Hepatocyte (in vitro differentiated cells): ENCODE results near the gene XCL1. TPM values are rescaled to one million over a fixed set of nuclear protein-coding genes. Genes with fewer than 3 reads are reported as not detected.
"Not testable (repeated sequence)": the region's sequence is repeated elsewhere in the genome, so short reads cannot be mapped to it uniquely, and the experiment has no call there.

Experiments
- DNase-seq: peaks from one replicate; pipeline ENCODE4 v3.0.0-alpha.2; 2016; ENCODE audit warnings: low spot score
- H2AFZ ChIP-seq: fragments of 200-600 bp; sonication (generic); 2 replicates; pipeline ENCODE4 v1.6.0; 2016; ENCODE audit warnings: antibody characterized with exemption, mild to moderate bottlenecking
- H3K27ac ChIP-seq: fragments of 200-600 bp; sonication (generic); 2 replicates; pipeline ENCODE4 v1.5.1; 2016; ENCODE audit warnings: mild to moderate bottlenecking
- H3K27me3 ChIP-seq: fragments of 200-600 bp; sonication (generic); 2 replicates; pipeline ENCODE4 v1.6.1; 2016
- H3K36me3 ChIP-seq: fragments of 200-600 bp; sonication (generic); replicated peaks from 2 replicates; pipeline ENCODE4 v1.5.1; 2016; ENCODE audit warnings: low read depth; ENCODE audit not compliant: insufficient read depth
- H3K4me1 ChIP-seq: fragments of 200-600 bp; sonication (generic); 2 replicates; pipeline ENCODE4 v1.5.1; 2016; ENCODE audit warnings: mild to moderate bottlenecking, moderate library complexity; ENCODE audit not compliant: insufficient read depth
- H3K4me2 ChIP-seq: fragments of 200-600 bp; sonication (generic); 2 replicates; pipeline ENCODE4 v1.6.0; 2016
- H3K4me3 ChIP-seq: fragments of 200-600 bp; sonication (generic); 2 replicates; pipeline ENCODE4 v1.5.1; 2016; ENCODE audit warnings: mild to moderate bottlenecking
- H3K79me2 ChIP-seq: fragments of 200-600 bp; sonication (generic); 2 replicates; pipeline ENCODE4 v1.6.0; 2017; ENCODE audit warnings: mild to moderate bottlenecking
- H3K9me2 ChIP-seq: fragments of 200-600 bp; sonication (generic); replicated peaks from 2 replicates; pipeline ENCODE4 v1.6.0; 2017; ENCODE audit warnings: mild to moderate bottlenecking; ENCODE audit not compliant: insufficient read depth
- H3K9me3 ChIP-seq: fragments of 200-600 bp; sonication (generic); 2 replicates; pipeline ENCODE4 v1.5.1; 2016; ENCODE audit warnings: low read depth, mild to moderate bottlenecking
- H4K20me1 ChIP-seq: fragments of 200-600 bp; sonication (generic); 2 replicates; pipeline ENCODE4 v1.6.0; 2016; ENCODE audit warnings: mild to moderate bottlenecking; ENCODE audit not compliant: insufficient read depth, poor library complexity, severe bottlenecking
- EZH2 ChIP-seq: fragments of 200-600 bp; sonication (generic); IDR thresholded peaks from 2 replicates; pipeline ENCODE4 v1.6.1; 2016; ENCODE audit warnings: antibody characterized with exemption, mild to moderate bottlenecking, borderline replicate concordance
- EZH2phosphoT487 ChIP-seq: fragments of 200-600 bp; sonication (generic); IDR thresholded peaks from one replicate; pipeline ENCODE4 v1.6.1; 2018; ENCODE audit warnings: antibody characterized with exemption, mild to moderate bottlenecking, low read depth, moderate library complexity; ENCODE audit not compliant: unreplicated experiment, severe bottlenecking
- WGBS: methylation state at CpG from one replicate; pipeline ENCODE4 v1.1.6; 2016; ENCODE audit warnings: low lambda C conversion rate; ENCODE audit errors: missing lambda C conversion rate; 5-methylcytosine and 5-hydroxymethylcytosine counted together
- polyA plus RNA-seq: library from polyadenylated mRNA; unstranded; fragments of >200 nt; fragmentation: Nextera tagmentation; extraction: Ambion mirVana; gene quantifications from 2 replicates; pipeline ENCODE4 v1.2.1, GENCODE V29; 2016
- total RNA-seq: library from RNA; depleted of rRNA; stranded (reverse); fragments of >200 nt; gene quantifications from 2 replicates; pipeline ENCODE4 v1.2.3, GENCODE V29; 2014
- TF ChIP-seq, protein P1 (sequence below): fragments of 200-600 bp; sonication (generic); IDR thresholded peaks from 2 replicates; pipeline ENCODE4 v1.5.1; 2016; ENCODE audit warnings: antibody characterized with exemption, mild to moderate bottlenecking; ENCODE audit not compliant: poor library complexity

The XCL1 gene, protein sequence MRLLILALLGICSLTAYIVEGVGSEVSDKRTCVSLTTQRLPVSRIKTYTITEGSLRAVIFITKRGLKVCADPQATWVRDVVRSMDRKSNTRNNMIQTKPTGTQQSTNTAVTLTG
- total RNA-seq (0.23 TPM in 1 of 2 replicates, not detected in the other), polyA plus RNA-seq (0.24 and 0.89 TPM in 2 replicates)

DNA sequence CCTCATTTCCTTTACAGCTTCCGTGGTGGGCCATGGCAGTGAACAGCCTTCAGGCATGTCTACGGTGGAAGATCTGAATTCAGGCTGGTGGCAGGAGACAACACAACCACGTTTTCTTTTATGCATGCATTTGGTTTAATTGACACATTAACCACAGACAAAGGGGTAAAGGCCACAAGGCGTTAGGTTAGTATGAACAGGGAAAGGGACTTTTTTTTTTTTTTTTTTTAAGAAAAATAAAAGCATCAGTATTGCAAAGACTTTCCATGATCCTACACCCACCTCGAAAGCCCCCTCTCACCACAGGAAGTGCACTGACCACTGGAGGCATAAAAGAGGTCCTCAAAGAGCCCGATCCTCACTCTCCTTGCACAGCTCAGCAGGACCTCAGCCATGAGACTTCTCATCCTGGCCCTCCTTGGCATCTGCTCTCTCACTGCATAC, at the start of gene XCL1:
TSS of gene XCL1 (plus strand) at position 361 of the 444 bp plus-strand sequence. CDS start at position 394, 33 bp downstream.
- H3K4me3 ChIP-seq, H2AFZ ChIP-seq, H3K4me2 ChIP-seq, H3K9me2 ChIP-seq, H3K4me1 ChIP-seq, H3K27ac ChIP-seq, H3K9me3 ChIP-seq, DNase-seq, H4K20me1 ChIP-seq, H3K79me2 ChIP-seq, H3K36me3 ChIP-seq, H3K27me3 ChIP-seq: not testable (repeated sequence)
- WGBS: 91% methylated on average over 5 of the region's 6 CpGs

DNA sequence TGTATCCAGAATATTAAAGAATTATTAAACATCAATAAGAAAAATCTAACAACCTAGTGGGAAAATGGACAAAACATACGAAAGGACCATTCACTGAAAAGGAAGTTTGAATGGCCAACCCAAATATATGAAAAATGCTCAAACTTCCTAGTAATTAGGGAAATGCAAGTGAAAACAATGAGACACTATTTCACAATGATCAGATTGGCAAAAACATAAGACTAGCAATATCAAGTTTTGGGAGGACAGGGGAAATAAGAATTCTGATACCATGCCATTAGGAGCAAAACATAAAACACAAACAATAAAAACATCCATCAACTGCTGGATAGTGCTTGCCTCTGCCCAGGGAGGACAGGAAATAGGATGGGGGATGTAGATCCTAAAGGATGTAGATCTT, 46.9 kb upstream of the XCL1 start:
- 93% methylated on average over 1 of the region's 1 CpG for WGBS
- no peak for DNase-seq
- Histone ChIP-seq H3K79me2 (no peaks in the 10 kb centered on the region), H3K36me3 (no peaks in the 10 kb centered on the region), H3K9me2 (no peaks in the 10 kb centered on the region), H3K4me3 (no peak overlapping the region), H3K9me3 (no peaks in the 10 kb centered on the region), H3K27ac (no peak overlapping the region), H4K20me1 (no peaks in the 10 kb centered on the region), H3K4me1 (no peaks in the 10 kb centered on the region), H3K27me3 (no peaks in the 10 kb centered on the region), H2AFZ (no peak overlapping the region), H3K4me2 (no peak overlapping the region)
- TF ChIP-seq, protein P1, sequence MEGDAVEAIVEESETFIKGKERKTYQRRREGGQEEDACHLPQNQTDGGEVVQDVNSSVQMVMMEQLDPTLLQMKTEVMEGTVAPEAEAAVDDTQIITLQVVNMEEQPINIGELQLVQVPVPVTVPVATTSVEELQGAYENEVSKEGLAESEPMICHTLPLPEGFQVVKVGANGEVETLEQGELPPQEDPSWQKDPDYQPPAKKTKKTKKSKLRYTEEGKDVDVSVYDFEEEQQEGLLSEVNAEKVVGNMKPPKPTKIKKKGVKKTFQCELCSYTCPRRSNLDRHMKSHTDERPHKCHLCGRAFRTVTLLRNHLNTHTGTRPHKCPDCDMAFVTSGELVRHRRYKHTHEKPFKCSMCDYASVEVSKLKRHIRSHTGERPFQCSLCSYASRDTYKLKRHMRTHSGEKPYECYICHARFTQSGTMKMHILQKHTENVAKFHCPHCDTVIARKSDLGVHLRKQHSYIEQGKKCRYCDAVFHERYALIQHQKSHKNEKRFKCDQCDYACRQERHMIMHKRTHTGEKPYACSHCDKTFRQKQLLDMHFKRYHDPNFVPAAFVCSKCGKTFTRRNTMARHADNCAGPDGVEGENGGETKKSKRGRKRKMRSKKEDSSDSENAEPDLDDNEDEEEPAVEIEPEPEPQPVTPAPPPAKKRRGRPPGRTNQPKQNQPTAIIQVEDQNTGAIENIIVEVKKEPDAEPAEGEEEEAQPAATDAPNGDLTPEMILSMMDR: no peak
- no peak for TF ChIP-seq EZH2
- TF ChIP-seq EZH2phosphoT487: no peak

DNA sequence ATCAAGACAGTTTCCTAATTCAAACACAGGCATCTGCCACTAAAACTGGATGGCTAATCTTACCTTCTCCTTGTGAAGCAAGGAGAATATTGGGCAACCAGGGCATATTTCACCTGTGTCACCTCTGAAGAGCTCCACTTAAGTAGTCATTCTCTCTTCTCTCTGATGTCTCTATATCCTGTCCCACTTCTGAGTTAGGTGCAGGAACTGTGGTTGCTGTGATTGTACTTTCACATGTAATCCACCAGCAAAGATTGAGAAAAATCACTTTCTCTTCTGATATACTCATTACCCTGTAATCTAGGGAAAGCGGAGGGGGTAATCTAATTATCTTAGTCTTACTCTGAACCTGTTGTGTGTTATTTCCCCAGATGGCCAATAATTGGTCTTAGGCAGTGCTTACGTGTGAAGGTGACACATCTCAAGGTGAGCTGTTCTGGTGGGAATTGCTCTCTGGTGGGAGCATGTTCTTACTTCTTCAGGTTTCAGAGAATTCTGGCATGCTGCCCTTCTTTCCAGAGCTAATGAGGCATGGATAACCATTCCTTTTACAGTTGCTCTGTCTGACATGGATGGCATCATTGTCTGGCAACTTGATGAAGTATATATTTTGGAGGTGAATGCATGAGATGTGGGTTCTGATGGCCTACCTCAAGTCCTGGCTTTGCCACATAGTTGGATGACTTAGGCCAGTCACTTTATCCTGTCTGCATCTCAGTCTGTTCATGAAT, 44.6 kb upstream of the XCL1 start:
- no peaks in the 10 kb centered on the region for H3K9me3 ChIP-seq
- H3K36me3 ChIP-seq: no peaks in the 10 kb centered on the region
- no peaks in the 10 kb centered on the region for H3K4me1 ChIP-seq
- H3K4me2 ChIP-seq: no peak overlapping the region
- TF ChIP-seq, protein P1: no peak
- TF ChIP-seq EZH2: no peak
- TF ChIP-seq EZH2phosphoT487: no peak
- no peaks in the 10 kb centered on the region for H3K79me2 ChIP-seq
- no peak for DNase-seq
- WGBS: 94% methylated on average over 2 of the region's 2 CpGs
- H3K27ac ChIP-seq: no peak overlapping the region
- H4K20me1 ChIP-seq: no peaks in the 10 kb centered on the region
- H3K27me3 ChIP-seq: no peaks in the 10 kb centered on the region
- H2AFZ ChIP-seq: no peak overlapping the region
- H3K9me2 ChIP-seq: no peaks in the 10 kb centered on the region
- no peak overlapping the region for H3K4me3 ChIP-seq

GRCh38 chr1:168535536-168535935, 40.9 kb upstream of the XCL1 start:
- Histone ChIP-seq H3K79me2 (no peaks in the 10 kb centered on the region), H3K9me3 (no peaks in the 10 kb centered on the region), H4K20me1 (no peaks in the 10 kb centered on the region), H3K4me2 (no peak overlapping the region), H3K27ac (no peak overlapping the region), H3K9me2 (no peaks in the 10 kb centered on the region), H3K36me3 (no peaks in the 10 kb centered on the region), H2AFZ (no peak overlapping the region), H3K27me3 (no peaks in the 10 kb centered on the region), H3K4me1 (no peaks in the 10 kb centered on the region), H3K4me3 (no peak overlapping the region)
- no peak for DNase-seq
- TF ChIP-seq EZH2 (no peak), EZH2phosphoT487 (no peak)
- TF ChIP-seq, protein P1: no peak
- WGBS: 86% methylated on average over 1 of the region's 1 CpG

GRCh38 chr1:168540798-168541197, 35.6 kb upstream of the XCL1 start:
- H3K9me3 ChIP-seq, H3K36me3 ChIP-seq, H2AFZ ChIP-seq, H3K4me2 ChIP-seq, DNase-seq, H3K4me1 ChIP-seq, H3K9me2 ChIP-seq, H3K27me3 ChIP-seq, H3K27ac ChIP-seq, H4K20me1 ChIP-seq, H3K4me3 ChIP-seq, H3K79me2 ChIP-seq: not testable (repeated sequence)
- 71% methylated on average over 7 of the region's 7 CpGs for WGBS

DNA sequence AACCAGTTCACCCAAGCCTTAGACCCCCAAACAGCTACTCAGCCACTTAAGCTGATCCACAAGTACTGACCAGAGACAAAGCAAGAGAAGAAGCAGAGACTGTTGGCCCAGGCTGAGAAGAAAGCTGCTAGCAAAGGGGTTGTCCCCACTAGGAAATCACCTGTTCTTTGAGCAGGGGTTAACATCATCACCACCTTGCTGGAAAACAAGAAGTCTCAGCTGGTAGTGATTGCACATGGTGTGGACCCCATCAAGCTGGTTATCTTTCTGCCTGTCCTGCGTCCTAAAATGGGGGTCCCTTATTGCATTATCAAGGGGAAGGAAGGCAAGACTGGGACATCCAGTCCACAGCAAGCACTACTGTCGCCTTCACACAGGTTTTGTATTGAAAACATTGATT, 33.4 kb upstream of the XCL1 start:
- WGBS: 92% methylated on average over 2 of the region's 2 CpGs
- not testable (repeated sequence) for H3K4me2 ChIP-seq, H3K4me3 ChIP-seq, DNase-seq, H3K36me3 ChIP-seq, H3K9me3 ChIP-seq, H3K27ac ChIP-seq, H3K79me2 ChIP-seq, H2AFZ ChIP-seq, H4K20me1 ChIP-seq, H3K4me1 ChIP-seq, H3K9me2 ChIP-seq, H3K27me3 ChIP-seq
